Omental fat pad (tissue), 4 donors: ENCODE data around the gene CDIP1. TPM values are rescaled to one million over a fixed set of nuclear protein-coding genes. Genes with fewer than 3 reads are reported as not detected.

Experiments
- ATAC-seq: fragments of 150-250 bp; one replicate; pipeline ENCODE4 v1.9.1; 2016; ENCODE audit warnings: mild to moderate bottlenecking, moderate library complexity; ENCODE audit not compliant: low FRiP score
- DNase-seq: peaks from one replicate; pipeline ENCODE4 v3.0.0-alpha.2; 2019; ENCODE audit warnings: low spot score
- total RNA-seq, 4 donors: library from RNA; depleted of rRNA; stranded (reverse); fragments of >200 nt; gene quantifications; one replicate each; pipeline ENCODE4 v1.1.0, GENCODE V29; 2016
- TF ChIP-seq, protein P1 (sequence below), 3 donors: fragments of 450-650 bp; IDR thresholded peaks; one replicate each; pipeline ENCODE4 v1.5.1; 2016 to 2017; ENCODE audit warnings: antibody characterized with exemption in 3 of 3, mild to moderate bottlenecking in 3 of 3, moderate library complexity in 2 of 3

CDIP1 gene
- 10 to 100 TPM; 12.7 to 18.8 (median 14.2) TPM for total RNA-seq

DNA sequence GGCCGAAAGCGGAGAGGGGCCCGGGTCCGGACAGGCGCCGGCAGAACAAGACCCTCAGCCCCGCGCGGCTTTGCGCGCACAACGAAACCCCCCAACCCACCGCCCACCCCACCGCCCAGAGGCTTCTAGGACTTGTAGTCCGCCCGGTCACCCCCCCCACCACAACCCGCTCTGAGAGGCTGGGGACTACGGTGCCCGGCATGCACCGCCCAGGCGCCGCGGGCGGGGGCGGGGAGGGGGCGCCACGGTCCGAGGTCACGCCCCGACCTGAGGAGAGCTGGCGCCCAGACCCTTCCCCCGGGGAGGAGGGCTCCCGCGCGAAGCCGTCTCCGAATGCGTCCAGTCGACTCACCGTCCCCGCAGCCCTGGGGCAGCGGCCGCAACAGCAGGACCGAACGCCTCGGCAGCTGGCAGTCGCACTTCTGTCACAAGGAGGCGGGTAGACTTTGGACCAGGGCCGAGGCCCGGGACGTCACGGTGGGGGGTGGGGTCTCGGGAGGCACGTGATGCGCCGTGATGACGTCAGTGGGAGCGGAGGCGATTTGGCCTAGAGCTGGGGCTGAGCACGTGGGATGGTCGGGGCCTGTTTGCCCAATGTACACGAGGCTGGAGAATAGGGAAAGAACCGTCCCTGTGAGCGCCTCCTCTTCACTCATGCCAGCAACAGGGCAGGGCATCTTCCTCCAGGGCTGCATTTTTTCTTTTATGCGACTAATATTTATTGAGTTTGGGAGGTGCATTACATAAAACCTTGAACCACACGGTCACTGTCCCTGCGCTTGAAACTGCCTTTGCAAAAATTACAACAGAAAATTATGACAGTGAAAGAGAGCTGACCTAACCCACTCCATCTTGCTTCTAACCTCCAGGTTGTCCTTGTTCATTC, at the start of gene CDIP1:
Gene CDIP1, minus strand, starts transcription at position 424 of the 886 bp plus-strand sequence. CDS start 24,643 bp downstream, outside the sequence.
- ATAC-seq (peak; percentile 91), DNase-seq (peak; percentile 98)
- TF ChIP-seq, protein P1, sequence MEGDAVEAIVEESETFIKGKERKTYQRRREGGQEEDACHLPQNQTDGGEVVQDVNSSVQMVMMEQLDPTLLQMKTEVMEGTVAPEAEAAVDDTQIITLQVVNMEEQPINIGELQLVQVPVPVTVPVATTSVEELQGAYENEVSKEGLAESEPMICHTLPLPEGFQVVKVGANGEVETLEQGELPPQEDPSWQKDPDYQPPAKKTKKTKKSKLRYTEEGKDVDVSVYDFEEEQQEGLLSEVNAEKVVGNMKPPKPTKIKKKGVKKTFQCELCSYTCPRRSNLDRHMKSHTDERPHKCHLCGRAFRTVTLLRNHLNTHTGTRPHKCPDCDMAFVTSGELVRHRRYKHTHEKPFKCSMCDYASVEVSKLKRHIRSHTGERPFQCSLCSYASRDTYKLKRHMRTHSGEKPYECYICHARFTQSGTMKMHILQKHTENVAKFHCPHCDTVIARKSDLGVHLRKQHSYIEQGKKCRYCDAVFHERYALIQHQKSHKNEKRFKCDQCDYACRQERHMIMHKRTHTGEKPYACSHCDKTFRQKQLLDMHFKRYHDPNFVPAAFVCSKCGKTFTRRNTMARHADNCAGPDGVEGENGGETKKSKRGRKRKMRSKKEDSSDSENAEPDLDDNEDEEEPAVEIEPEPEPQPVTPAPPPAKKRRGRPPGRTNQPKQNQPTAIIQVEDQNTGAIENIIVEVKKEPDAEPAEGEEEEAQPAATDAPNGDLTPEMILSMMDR (IDR thresholded peaks at IDR 0.05) = no peak

- TF ChIP-seq, protein P1 (IDR thresholded peaks at IDR 0.05) = no peak
- no peak for ATAC-seq
- DNase-seq = no peak
These were observed 47.7 kb upstream of the CDIP1 start for GRCh38 chr16:4586291-4586690.

- no peak for DNase-seq
- no peak for ATAC-seq
- TF ChIP-seq, protein P1 (IDR thresholded peaks at IDR 0.05) = no peak
These were observed 45.3 kb upstream of the CDIP1 start for GRCh38 chr16:4583906-4584305.

DNA sequence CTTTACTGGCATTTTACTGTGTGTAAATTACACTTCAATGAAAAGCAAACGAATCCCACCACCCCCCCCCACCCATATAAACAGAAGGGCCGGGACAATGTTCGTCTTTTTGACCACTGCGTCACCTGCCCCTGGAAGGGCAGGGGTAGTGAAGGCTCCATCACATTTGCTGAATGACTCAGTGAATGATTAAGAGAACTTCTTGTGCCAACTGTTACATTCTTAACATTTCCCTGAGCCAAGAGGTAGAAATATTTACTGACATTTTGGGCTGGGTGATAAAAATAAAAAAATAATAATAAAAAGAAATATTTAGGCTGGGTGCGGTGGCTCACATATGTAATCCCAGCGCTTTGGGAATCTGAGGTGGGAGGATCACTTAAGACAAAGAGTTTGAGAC, 41.7 kb upstream of the CDIP1 start:
- no peak for DNase-seq
- TF ChIP-seq, protein P1 (IDR thresholded peaks at IDR 0.05) = no peak
- peak; percentile 78 for ATAC-seq

- TF ChIP-seq, protein P1 (IDR thresholded peaks at IDR 0.05) = no peak
- ATAC-seq (no peak), DNase-seq (no peak)
These were observed 40.5 kb upstream of the CDIP1 start for GRCh38 chr16:4578961-4579530.

DNA sequence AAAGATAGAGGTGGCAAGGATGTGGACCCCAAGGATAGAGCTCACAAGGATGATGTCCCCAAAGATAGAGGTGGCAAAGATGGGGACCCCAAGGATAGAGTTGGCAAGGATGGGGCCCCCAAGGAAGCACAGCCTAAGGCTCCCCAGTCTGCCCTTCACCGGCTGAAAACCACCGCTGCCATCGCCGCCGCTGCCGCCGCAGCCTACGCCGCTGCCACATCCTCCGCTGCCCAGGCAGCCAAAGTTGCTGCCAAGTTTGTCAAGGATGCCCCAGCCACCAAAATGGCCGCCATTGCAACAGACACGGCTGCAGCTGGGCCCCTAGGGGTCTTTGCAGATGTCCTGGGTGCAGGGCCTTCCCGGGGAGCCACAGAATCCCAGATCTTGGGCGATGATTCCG, 37.4 kb upstream of the CDIP1 start:
- DNase-seq (no peak), ATAC-seq (no peak)
- TF ChIP-seq, protein P1 (IDR thresholded peaks at IDR 0.05) = no peak
